Measurements from ENCODE around the gene CRACR2A.

CRACR2A gene

DNA sequence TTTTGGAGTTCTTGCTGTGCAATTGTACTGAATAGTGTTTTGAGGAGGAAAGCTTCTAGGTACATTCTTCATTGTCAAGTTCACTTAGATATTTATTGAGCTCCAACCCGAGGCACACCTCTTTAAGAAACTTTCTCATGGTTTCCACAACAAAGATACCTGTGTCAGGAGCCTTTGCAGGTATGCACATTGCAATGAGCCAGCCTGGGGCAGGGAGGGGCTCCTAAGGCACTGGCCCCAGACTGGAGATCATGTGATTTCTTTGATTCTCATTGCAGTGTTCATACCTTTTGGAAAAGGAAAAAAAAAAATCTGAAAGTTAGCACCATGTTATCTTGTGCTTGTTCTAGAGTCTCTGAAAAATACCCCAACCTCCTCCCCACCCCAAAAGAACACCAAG is 181.6 kb downstream of the CRACR2A start:
- ChIA-PET POLR2A (no interaction called here), CTCF (no interaction called here)
- TF ChIP-seq, protein P1, sequence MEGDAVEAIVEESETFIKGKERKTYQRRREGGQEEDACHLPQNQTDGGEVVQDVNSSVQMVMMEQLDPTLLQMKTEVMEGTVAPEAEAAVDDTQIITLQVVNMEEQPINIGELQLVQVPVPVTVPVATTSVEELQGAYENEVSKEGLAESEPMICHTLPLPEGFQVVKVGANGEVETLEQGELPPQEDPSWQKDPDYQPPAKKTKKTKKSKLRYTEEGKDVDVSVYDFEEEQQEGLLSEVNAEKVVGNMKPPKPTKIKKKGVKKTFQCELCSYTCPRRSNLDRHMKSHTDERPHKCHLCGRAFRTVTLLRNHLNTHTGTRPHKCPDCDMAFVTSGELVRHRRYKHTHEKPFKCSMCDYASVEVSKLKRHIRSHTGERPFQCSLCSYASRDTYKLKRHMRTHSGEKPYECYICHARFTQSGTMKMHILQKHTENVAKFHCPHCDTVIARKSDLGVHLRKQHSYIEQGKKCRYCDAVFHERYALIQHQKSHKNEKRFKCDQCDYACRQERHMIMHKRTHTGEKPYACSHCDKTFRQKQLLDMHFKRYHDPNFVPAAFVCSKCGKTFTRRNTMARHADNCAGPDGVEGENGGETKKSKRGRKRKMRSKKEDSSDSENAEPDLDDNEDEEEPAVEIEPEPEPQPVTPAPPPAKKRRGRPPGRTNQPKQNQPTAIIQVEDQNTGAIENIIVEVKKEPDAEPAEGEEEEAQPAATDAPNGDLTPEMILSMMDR (IDR thresholded peaks at IDR 0.05; ENCODE audit: control extremely low read depth, extremely low read depth, low read depth, missing control alignments): no peak
- no peak for DNase-seq (ENCODE audit: extremely low spot score)

DNA sequence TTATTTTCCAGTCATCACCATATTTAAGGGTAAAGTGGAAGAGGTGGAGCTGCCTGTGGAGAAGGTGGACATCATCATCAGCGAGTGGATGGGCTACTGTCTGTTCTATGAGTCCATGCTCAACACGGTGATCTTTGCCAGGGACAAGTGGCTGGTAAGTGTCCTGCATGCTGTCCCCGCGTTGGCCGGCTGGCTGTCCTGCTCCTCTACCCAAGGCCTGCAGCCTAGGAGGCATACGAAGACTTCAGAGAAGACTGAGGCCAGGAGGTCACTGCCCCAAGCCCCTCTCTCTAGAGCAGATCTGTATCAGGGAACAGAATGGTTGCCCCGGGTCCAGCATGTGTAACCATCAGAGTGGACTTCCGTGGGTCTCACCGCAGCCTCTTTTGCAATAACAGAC is 184.2 kb downstream of the CRACR2A start:
- TF ChIP-seq, protein P1 (IDR thresholded peaks at IDR 0.05; ENCODE audit: control extremely low read depth, extremely low read depth, low read depth, missing control alignments): no peak
- DNase-seq (ENCODE audit: extremely low spot score): no peak
- CTCF ChIA-PET: no interaction called here
- POLR2A ChIA-PET: no interaction called here

DNA sequence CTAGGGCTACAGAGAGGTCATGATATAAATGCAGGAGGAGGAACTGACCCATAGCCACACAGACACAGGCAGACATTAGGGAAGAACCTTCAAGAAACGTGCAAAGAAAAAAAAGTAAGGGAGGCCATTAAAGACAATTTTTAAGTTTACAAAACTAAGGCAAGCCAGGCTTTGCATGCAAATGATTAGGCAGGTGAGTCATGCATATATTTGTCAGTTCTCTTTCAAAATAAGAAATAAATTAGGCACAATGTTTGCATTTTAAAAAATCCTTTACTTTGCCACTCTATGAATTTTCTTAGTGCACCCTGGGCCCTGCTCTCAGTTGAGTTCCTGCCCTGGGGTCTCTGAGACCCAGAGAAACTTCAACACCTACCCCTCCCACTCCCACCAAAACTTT is 186.9 kb downstream of the CRACR2A start:
- CTCF ChIA-PET: interaction anchor here (0.8 kb wide), 1 partner anchor 42 kb away, joined by 3 read pairs; no protein-coding TSS in a partner anchor
- POLR2A ChIA-PET: no interaction called here
- DNase-seq (ENCODE audit: extremely low spot score): no peak
- TF ChIP-seq, protein P1 (IDR thresholded peaks at IDR 0.05; ENCODE audit: control extremely low read depth, extremely low read depth, low read depth, missing control alignments): no peak
